HL-60 (cell line): ENCODE results near the gene ZMYND10.

ENCODE experiments used
- DNase-seq, 2 experiments: peaks; one replicate each; pipeline ENCODE4 v3.0.0-alpha.2; 2010 to 2020; ENCODE audit warnings: low read depth in 1 of 2, low spot score in 1 of 2
- H3K27ac ChIP-seq: fragments of 250-450 bp; sonication (Bioruptor Pico); replicated peaks from 2 replicates; pipeline ENCODE4 v1.5.1; 2020; ENCODE audit warnings: mild to moderate bottlenecking, moderate library complexity
- H3K27me3 ChIP-seq: fragments of 250-450 bp; sonication (Bioruptor Pico); 2 replicates; pipeline ENCODE4 v1.5.1; 2021; ENCODE audit warnings: mild to moderate bottlenecking, moderate library complexity; ENCODE audit not compliant: insufficient read depth, poor library complexity, severe bottlenecking
- H3K4me3 ChIP-seq: replicated peaks from 2 replicates; pipeline ENCODE4 v1.5.1; 2011; ENCODE audit warnings: mild to moderate bottlenecking, control low read depth, low read length; ENCODE audit not compliant: insufficient read depth
- GABPA ChIP-seq: IDR thresholded peaks from 2 replicates; pipeline ENCODE4 v1.6.1; 2012; ENCODE audit warnings: low read depth
- POLR2AphosphoS5 ChIP-seq: IDR thresholded peaks from 2 replicates; pipeline ENCODE4 v1.6.1; 2012; ENCODE audit warnings: low read depth
- SPI1 ChIP-seq: IDR thresholded peaks from 2 replicates; pipeline ENCODE4 v1.6.1; 2012; ENCODE audit warnings: low read depth, mild to moderate bottlenecking, borderline replicate concordance
- TF ChIP-seq, protein P1 (sequence below): IDR thresholded peaks from one replicate; pipeline ENCODE4 v1.5.1; 2011; ENCODE audit warnings: low read length, control low read depth, inconsistent platforms; ENCODE audit not compliant: insufficient read depth
- TF ChIP-seq, protein P2 (sequence below): IDR thresholded peaks from 2 replicates; pipeline ENCODE4 v1.6.1; 2012; ENCODE audit warnings: low read depth; ENCODE audit not compliant: insufficient replicate concordance

The ZMYND10 gene

DNA sequence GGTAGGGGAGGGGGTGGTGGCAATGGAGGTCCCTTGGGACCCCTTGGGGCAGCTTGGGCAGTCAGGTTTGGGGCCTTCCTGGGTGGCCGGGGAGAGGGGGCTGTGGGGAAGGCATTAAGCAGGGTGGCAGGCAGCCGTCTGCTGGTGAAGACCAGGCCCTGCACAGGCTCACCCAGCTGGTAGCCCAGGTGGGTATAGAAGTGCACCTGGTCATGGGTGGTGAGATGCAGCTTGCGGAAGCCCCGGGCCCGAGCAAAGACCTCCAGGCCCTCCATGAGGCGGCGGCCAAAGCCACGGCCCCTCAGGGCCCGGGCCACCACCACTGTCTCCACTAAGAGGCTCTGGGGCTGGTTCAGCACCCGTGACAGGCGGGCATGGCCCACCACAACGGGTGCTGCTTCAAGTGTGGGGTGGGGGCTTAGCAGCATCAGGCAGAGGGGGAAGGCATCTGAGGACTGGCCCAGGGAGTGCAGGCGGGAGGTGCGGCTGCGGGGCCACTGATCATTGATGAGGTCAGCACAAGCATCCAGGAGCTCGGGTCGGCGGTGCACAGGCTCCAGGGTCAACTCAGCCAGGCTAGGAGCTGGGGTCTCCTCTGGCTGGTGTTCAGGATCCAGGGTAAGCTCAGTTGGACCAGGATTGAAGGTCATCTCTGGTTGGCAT is 48.7 kb downstream of the ZMYND10 start:
- Histone ChIP-seq H3K27me3 (no peaks in the 10 kb centered on the region), H3K27ac (no peak overlapping the region), H3K4me3 (no peak overlapping the region)
- no peak for DNase-seq
- no peak for TF ChIP-seq GABPA
- TF ChIP-seq SPI1, result no peak
- TF ChIP-seq, protein P1, sequence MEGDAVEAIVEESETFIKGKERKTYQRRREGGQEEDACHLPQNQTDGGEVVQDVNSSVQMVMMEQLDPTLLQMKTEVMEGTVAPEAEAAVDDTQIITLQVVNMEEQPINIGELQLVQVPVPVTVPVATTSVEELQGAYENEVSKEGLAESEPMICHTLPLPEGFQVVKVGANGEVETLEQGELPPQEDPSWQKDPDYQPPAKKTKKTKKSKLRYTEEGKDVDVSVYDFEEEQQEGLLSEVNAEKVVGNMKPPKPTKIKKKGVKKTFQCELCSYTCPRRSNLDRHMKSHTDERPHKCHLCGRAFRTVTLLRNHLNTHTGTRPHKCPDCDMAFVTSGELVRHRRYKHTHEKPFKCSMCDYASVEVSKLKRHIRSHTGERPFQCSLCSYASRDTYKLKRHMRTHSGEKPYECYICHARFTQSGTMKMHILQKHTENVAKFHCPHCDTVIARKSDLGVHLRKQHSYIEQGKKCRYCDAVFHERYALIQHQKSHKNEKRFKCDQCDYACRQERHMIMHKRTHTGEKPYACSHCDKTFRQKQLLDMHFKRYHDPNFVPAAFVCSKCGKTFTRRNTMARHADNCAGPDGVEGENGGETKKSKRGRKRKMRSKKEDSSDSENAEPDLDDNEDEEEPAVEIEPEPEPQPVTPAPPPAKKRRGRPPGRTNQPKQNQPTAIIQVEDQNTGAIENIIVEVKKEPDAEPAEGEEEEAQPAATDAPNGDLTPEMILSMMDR, result no peak
- TF ChIP-seq POLR2AphosphoS5, result no peak
- TF ChIP-seq, protein P2, sequence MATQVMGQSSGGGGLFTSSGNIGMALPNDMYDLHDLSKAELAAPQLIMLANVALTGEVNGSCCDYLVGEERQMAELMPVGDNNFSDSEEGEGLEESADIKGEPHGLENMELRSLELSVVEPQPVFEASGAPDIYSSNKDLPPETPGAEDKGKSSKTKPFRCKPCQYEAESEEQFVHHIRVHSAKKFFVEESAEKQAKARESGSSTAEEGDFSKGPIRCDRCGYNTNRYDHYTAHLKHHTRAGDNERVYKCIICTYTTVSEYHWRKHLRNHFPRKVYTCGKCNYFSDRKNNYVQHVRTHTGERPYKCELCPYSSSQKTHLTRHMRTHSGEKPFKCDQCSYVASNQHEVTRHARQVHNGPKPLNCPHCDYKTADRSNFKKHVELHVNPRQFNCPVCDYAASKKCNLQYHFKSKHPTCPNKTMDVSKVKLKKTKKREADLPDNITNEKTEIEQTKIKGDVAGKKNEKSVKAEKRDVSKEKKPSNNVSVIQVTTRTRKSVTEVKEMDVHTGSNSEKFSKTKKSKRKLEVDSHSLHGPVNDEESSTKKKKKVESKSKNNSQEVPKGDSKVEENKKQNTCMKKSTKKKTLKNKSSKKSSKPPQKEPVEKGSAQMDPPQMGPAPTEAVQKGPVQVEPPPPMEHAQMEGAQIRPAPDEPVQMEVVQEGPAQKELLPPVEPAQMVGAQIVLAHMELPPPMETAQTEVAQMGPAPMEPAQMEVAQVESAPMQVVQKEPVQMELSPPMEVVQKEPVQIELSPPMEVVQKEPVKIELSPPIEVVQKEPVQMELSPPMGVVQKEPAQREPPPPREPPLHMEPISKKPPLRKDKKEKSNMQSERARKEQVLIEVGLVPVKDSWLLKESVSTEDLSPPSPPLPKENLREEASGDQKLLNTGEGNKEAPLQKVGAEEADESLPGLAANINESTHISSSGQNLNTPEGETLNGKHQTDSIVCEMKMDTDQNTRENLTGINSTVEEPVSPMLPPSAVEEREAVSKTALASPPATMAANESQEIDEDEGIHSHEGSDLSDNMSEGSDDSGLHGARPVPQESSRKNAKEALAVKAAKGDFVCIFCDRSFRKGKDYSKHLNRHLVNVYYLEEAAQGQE, result no peak

DNA sequence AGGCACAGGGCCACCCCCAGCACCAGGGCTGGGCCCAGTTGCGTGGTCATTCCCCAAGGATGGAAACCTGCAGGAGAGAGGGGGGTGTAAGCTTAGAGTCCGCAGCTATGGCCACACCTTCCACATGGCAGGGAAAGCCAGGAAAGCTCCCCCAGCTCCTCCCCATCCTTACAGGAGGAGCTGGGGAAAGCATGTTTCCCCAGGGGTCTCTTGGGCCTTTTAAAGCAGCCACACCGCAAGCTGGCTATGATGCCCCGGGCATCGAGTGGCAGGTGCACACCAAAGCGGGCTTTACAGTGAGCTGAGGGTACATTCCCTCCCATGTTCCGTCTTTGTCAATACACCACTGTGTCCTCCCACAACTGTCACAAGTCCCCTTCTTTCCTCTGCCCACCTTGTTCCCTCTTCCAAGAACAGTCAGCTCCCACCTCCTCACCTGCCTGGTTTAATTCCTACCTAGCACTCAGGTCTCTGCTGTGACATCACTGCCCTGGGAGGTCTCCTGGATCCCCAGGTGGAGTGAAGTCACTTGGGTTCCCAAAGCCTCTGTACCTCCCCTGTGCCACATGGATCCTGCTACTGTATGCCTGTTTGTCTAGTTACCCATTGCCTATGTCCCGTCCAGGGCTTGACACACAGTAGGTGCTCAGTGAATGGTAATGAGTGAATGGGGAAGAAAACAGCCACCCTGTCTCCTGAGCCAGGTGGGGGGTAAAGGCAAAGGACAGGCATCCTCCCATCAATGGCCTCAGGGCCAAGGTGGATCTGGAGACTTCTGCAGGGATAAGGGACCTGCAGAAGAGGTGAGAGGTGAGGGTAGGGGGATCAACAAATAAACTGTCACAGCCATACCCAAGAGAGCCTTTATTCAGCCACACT is 49.7 kb downstream of the ZMYND10 start:
- Histone ChIP-seq H3K4me3 (no peak overlapping the region), H3K27me3 (no peaks in the 10 kb centered on the region), H3K27ac (no peak overlapping the region)
- TF ChIP-seq, protein P1, result no peak
- no peak for TF ChIP-seq SPI1
- no peak for TF ChIP-seq GABPA
- TF ChIP-seq POLR2AphosphoS5, result no peak
- TF ChIP-seq, protein P2, result no peak
- DNase-seq, result no peak

DNA sequence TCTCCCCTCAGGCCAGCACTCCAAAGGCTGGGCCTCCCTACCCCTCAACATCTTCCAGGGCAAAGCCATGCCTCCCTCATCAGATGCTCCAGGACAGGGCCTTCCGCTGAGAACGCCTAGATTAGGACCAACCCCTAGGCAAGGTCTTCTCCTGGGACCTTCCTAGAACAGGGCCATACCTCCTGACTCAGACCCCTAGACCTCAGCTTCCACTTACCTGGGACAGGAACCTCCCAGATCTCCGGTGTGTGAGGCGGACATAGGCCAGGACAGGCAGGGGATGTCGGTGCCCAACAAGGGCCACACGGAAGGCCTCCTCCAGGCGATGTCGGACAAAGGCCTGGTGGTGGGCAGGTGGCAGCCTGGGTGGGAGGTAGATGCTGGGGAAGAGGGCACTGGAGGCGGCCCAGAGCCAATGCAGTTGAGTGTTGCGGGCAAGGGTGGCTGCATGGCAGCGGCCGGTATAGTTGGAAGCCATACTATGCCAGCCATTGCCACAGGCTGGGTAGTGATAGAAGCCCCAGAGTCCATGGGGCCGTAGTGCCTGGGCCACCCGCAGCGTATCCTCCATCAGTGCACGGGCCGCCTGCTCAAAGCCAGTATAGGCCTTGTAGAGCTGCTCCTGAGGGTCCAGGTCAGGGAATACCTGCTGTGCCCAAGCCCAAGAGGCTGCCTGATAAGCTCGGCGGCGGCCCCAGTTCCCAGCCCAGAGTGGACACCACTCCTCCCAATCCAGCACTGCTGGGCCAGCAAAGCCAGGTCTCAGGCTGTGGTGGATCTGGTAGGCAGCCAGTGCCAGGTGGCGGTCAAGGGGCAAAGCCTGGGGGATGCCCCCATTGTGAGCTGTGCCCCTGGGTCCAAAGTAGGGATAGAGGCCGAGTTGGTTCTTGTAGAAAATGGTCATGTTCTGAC is 50.8 kb downstream of the ZMYND10 start:
- DNase-seq, result no peak
- Histone ChIP-seq H3K4me3 (no peak overlapping the region), H3K27ac (no peak overlapping the region), H3K27me3 (no peaks in the 10 kb centered on the region)
- TF ChIP-seq, protein P1, result no peak
- no peak for TF ChIP-seq GABPA
- TF ChIP-seq, protein P2, result no peak
- no peak for TF ChIP-seq POLR2AphosphoS5
- no peak for TF ChIP-seq SPI1
